Neutrophil (primary cell): Measurements from ENCODE around the gene EXOC6.
A peak's percentile ranks its signal among the peaks of the same experiment; 100 is the strongest.

Experiments
- H3K27ac ChIP-seq: fragments of 200-600 bp; sonication (generic); 2 replicates; pipeline ENCODE4 v1.5.1; 2016; ENCODE audit warnings: mild to moderate bottlenecking, moderate library complexity
- H3K27me3 ChIP-seq: fragments of 200-600 bp; sonication (generic); 2 replicates; pipeline ENCODE4 v1.6.0; 2016; ENCODE audit warnings: mild to moderate bottlenecking
- H3K36me3 ChIP-seq: fragments of 200-600 bp; sonication (generic); 2 replicates; pipeline ENCODE4 v1.5.1; 2017
- H3K4me1 ChIP-seq, 2 experiments: fragments of 200-600 bp in 1 of 2; sonication (generic) in 1 of 2; 1 replicate in 1 of 2; 2 replicates in 1 of 2; pipeline versions ENCODE4 v1.5.1 to v1.6.1; 2013 to 2016; ENCODE audit warnings: low read depth in 1 of 2, low read length in 1 of 2, mild to moderate bottlenecking in 1 of 2, moderate library complexity in 1 of 2; ENCODE audit not compliant: control insufficient read depth in 1 of 2, insufficient read depth in 1 of 2
- H3K4me3 ChIP-seq, 2 experiments: fragments of 200-600 bp in 1 of 2; sonication (generic) in 1 of 2; 1 replicate in 1 of 2; 2 replicates in 1 of 2; pipeline ENCODE4 v1.5.1; 2013 to 2016; ENCODE audit warnings: low read depth in 1 of 2, low read length in 1 of 2, mild to moderate bottlenecking in 1 of 2, moderate library complexity in 1 of 2
- H3K9me3 ChIP-seq: fragments of 200-600 bp; sonication (generic); 2 replicates; pipeline ENCODE4 v1.5.1; 2016
- CTCF ChIP-seq: fragments of 200-600 bp; sonication (generic); IDR thresholded peaks from 2 replicates; pipeline ENCODE4 v1.5.1; 2016; ENCODE audit warnings: antibody characterized with exemption

Gene EXOC6, protein sequence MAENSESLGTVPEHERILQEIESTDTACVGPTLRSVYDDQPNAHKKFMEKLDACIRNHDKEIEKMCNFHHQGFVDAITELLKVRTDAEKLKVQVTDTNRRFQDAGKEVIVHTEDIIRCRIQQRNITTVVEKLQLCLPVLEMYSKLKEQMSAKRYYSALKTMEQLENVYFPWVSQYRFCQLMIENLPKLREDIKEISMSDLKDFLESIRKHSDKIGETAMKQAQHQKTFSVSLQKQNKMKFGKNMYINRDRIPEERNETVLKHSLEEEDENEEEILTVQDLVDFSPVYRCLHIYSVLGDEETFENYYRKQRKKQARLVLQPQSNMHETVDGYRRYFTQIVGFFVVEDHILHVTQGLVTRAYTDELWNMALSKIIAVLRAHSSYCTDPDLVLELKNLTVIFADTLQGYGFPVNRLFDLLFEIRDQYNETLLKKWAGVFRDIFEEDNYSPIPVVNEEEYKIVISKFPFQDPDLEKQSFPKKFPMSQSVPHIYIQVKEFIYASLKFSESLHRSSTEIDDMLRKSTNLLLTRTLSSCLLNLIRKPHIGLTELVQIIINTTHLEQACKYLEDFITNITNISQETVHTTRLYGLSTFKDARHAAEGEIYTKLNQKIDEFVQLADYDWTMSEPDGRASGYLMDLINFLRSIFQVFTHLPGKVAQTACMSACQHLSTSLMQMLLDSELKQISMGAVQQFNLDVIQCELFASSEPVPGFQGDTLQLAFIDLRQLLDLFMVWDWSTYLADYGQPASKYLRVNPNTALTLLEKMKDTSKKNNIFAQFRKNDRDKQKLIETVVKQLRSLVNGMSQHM

GRCh38 chr10:92848441-92849233, at the start of gene EXOC6:
TSS of gene EXOC6 (plus strand) at chr10:92848520. CDS start at chr10:92848534, 14 bp downstream.
- peak; percentile 55 for TF ChIP-seq CTCF
- Histone ChIP-seq H3K9me3 (no peaks in the 10 kb centered on the region), H3K27me3 (no peaks in the 10 kb centered on the region), H3K36me3 (no peaks in the 10 kb centered on the region), H3K4me1 (peaks cover 59 to 62% of the 10 kb centered on the region in 2 experiments), H3K4me3 (peak within 1 kb of the TSS; percentile 85 to 99), H3K27ac (peak within 1 kb of the TSS; percentile 94)

DNA sequence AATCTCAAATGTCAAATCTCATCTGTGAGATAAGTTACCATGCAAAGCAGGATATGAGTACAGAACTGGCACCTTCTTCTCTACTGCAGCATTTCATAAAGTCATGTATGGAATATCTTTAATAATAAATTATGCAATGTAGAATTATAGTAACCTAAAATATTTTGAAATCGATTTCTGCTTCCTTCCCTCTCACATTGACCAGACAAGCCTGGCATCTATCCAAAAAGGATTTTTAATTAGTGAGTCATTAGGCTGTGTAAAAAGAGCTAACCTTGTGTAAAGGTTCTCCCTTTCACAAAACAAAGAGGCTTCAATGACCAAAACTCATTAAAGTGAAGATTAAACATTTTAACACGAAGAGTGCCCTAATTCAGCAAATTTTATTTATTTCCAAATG, 48.8 kb upstream of the EXOC6 start:
- Histone ChIP-seq H3K4me1 (peaks cover 9 to 12% of the 10 kb centered on the region in 2 experiments), H3K36me3 (no peaks in the 10 kb centered on the region), H3K27ac (no peak overlapping the region), H3K9me3 (no peaks in the 10 kb centered on the region), H3K27me3 (no peaks in the 10 kb centered on the region), H3K4me3 (no peak overlapping the region)
- TF ChIP-seq CTCF: no peak

GRCh38 chr10:92800134-92800733, 48.1 kb upstream of the EXOC6 start:
- peaks cover 9 to 12% of the 10 kb centered on the region in 2 experiments for H3K4me1 ChIP-seq
- H3K4me3 ChIP-seq: no peak overlapping the region
- TF ChIP-seq CTCF: no peak
- H3K36me3 ChIP-seq: no peaks in the 10 kb centered on the region
- no peak overlapping the region for H3K27ac ChIP-seq
- H3K27me3 ChIP-seq: no peaks in the 10 kb centered on the region
- H3K9me3 ChIP-seq: no peaks in the 10 kb centered on the region

DNA sequence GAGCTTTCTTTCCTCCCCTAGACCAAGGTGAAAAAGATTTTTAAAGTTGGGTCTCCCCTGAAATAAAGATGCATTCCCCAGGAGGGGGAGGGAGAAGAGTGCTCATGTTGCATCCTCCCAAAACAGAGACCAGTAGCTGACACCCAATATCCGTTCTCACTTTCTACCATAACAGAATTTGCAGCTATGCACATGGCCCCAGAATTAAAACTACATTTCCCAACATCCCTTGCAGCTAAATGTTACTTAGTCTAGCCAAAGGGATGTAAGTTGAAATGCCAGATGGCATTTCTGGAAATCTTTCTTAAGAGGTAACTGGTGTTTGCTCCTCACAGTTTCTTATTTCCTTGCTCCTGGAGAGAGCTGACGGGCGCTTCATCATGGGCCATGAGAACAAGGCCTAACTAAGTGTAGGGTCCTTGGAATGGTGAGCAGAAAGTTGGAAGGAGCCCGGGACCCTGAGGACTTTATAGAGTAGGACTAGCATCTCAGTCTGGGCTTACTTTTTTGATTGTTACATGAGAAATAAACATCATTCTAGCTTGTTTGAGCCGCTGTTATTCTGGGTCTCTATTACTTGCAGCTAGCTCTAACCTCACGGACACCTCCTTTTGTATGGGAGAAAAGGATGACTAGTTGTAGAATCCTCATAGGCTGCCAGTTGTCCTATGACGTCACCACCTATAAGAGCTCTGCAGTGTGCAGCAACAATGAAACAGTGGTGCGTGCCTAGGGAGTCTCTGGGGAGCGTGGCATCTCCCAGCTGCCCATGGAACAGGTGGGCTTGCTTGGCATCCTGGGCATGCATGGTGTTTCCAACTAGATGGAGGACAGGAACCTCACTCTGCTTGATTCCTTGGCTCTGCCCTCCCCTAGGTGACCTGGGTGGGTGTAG, 46.1 kb upstream of the EXOC6 start:
- no peaks in the 10 kb centered on the region for H3K36me3 ChIP-seq
- H3K4me3 ChIP-seq: no peak overlapping the region

More for the DNA sequence above, 46.1 kb upstream of the EXOC6 start:
- no peaks in the 10 kb centered on the region for H3K9me3 ChIP-seq
- peaks cover 9 to 12% of the 10 kb centered on the region in 2 experiments for H3K4me1 ChIP-seq
- H3K27me3 ChIP-seq: no peaks in the 10 kb centered on the region
- no peak overlapping the region for H3K27ac ChIP-seq
- no peak for TF ChIP-seq CTCF
